AG04450 (cell line): ENCODE measurements around the gene EVL. TPM values are rescaled to one million over a fixed set of nuclear protein-coding genes. Genes with fewer than 3 reads are reported as not detected.
A peak's percentile ranks its signal among the peaks of the same experiment; 100 is the strongest.

Experiments used
- CTCF ChIA-PET: fragments of 300-600, 350-600 bp; formaldehyde crosslinking; extraction: SDS; loops from one replicate; lab custom pipeline; 2022; ENCODE audit warnings: antibody characterized with exemption, inconsistent platforms; lab: Charles Lee
- POLR2A ChIA-PET: fragments of 350-600 bp; formaldehyde crosslinking; extraction: SDS; loops from one replicate; lab custom pipeline; 2021; ENCODE audit warnings: antibody characterized with exemption, inconsistent platforms; lab: Yijun Ruan, JAX
- DNase-seq: peaks from one replicate; pipeline ENCODE4 v3.0.0-alpha.2; 2011; ENCODE audit warnings: low read depth, low spot score
- H3K27ac ChIP-seq: one replicate; pipeline ENCODE4 v1.5.1; 2012; ENCODE audit warnings: low read depth, low read length, control low read depth
- H3K27me3 ChIP-seq: one replicate; pipeline ENCODE4 v1.6.0; 2012; ENCODE audit warnings: low read length; ENCODE audit not compliant: control insufficient read depth, insufficient read depth
- H3K4me3 ChIP-seq: 2 replicates; pipeline ENCODE4 v1.5.1; 2011; ENCODE audit warnings: mild to moderate bottlenecking, low read depth, low read length, control low read depth
- H3K9me3 ChIP-seq: 2 replicates; pipeline ENCODE4 v1.5.1; 2012; ENCODE audit warnings: low read length; ENCODE audit not compliant: control insufficient read depth, insufficient read depth
- CTCF ChIP-seq: IDR thresholded peaks from 2 replicates; pipeline ENCODE4 v1.5.1; 2011; ENCODE audit warnings: low read depth, low read length, control low read depth, inconsistent platforms
- polyA plus RNA-seq: library from polyadenylated mRNA; depleted of rRNA; stranded (reverse); fragments of >200 nt; gene quantifications from 2 replicates; pipeline ENCODE4 v1.2.3, GENCODE V29; 2011

Gene EVL
- polyA plus RNA-seq, 1 experiment: 36.5 TPM

- Histone ChIP-seq H3K4me3 (no peak overlapping the region), H3K27ac (no peak overlapping the region), H3K27me3 (no peaks in the 10 kb centered on the region), H3K9me3 (no peaks in the 10 kb centered on the region)
- ChIA-PET POLR2A (no interaction called here), CTCF (interaction anchor here (5.0 kb wide), 1 partner anchor 124 kb away, joined by 33 read pairs; no protein-coding TSS in a partner anchor)
- DNase-seq: no peak
- TF ChIP-seq CTCF: no peak
These were observed 41.3 kb downstream of the EVL start for GRCh38 chr14:100106250-100107112.

GRCh38 chr14:100107236-100107635 is 42.0 kb downstream of the EVL start:
- ChIA-PET POLR2A (no interaction called here), CTCF (interaction anchor here (0.8 to 5.2 kb wide), 26 partner anchors 7 to 208 kb away, joined by 3 to 137 read pairs (median 6); no protein-coding TSS in a partner anchor)
- H3K9me3 ChIP-seq: no peaks in the 10 kb centered on the region
- no peak for TF ChIP-seq CTCF
- no peaks in the 10 kb centered on the region for H3K27me3 ChIP-seq
- no peak overlapping the region for H3K27ac ChIP-seq
- H3K4me3 ChIP-seq: no peak overlapping the region
- no peak for DNase-seq

GRCh38 chr14:100108042-100108825 is 43.0 kb downstream of the EVL start:
- TF ChIP-seq CTCF: peak; percentile 91
- DNase-seq: no peak
- Histone ChIP-seq H3K27me3 (no peaks in the 10 kb centered on the region), H3K4me3 (no peak overlapping the region), H3K9me3 (no peaks in the 10 kb centered on the region), H3K27ac (no peak overlapping the region)
- CTCF ChIA-PET: interaction anchor here (0.6 to 5.2 kb wide), 41 partner anchors 8 to 269 kb away, joined by 3 to 137 read pairs (median 4); no protein-coding TSS in a partner anchor
- POLR2A ChIA-PET: interaction anchor here (0.8 to 1.7 kb wide), 2 partner anchors 12 to 37 kb away, joined by 3 to 6 read pairs; no protein-coding TSS in a partner anchor

GRCh38 chr14:100108840-100109593 is 43.8 kb downstream of the EVL start:
- no peak for DNase-seq
- Histone ChIP-seq H3K27me3 (no peaks in the 10 kb centered on the region), H3K9me3 (no peaks in the 10 kb centered on the region), H3K27ac (no peak overlapping the region), H3K4me3 (no peak overlapping the region)
- ChIA-PET POLR2A (interaction anchor here (0.8 to 1.7 kb wide), 2 partner anchors 12 to 36 kb away, joined by 3 to 6 read pairs; no protein-coding TSS in a partner anchor), CTCF (interaction anchor here (0.6 to 5.2 kb wide), 19 partner anchors 8 to 269 kb away, joined by 3 to 137 read pairs (median 7); no protein-coding TSS in a partner anchor)
- no peak for TF ChIP-seq CTCF
